GM13977 (cell line): ENCODE data around the gene WDR43.

Source experiments
- DNase-seq: peaks from one replicate; pipeline ENCODE4 v3.0.0; 2012; ENCODE audit warnings: low spot score
- in situ Hi-C: fragments of 300-500 bp; cut with MboI; formaldehyde crosslinking; loops from one replicate; pipeline ENCODE4 v1.12.0; 2022; ENCODE audit warnings: low sequenced_read_pairs, low pct_unique_long_range_greater_than_20kb, mixed read lengths, inconsistent platforms; ENCODE audit not compliant: unreplicated experiment
- TF ChIP-seq, protein P1 (sequence below): IDR thresholded peaks from 2 replicates; pipeline ENCODE4 v1.5.1; 2012; ENCODE audit warnings: mild to moderate bottlenecking, control low read depth; ENCODE audit not compliant: insufficient read depth; ENCODE audit errors: extremely low read depth, missing control alignments

WDR43 gene

DNA sequence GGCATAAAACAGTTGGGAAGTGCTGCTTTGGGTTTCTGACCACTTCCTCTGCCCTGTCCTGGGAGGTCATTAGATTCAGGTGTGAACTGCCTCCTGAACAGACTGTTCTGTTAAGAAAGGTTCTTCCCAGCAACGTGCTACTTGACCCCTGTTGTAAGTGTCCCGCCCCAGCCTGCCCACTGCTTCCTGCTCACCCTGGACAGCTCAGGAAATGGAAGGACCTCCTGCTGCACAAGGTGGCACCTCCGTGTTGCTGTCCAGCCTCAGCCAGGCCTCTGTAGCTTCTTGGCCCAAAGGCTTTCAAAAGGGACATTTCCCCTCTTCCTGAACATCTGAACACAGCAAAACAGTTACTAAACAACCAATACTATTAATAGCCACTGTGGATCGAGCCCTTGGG lies 92.0 kb downstream of the WDR43 start:
- TF ChIP-seq, protein P1, sequence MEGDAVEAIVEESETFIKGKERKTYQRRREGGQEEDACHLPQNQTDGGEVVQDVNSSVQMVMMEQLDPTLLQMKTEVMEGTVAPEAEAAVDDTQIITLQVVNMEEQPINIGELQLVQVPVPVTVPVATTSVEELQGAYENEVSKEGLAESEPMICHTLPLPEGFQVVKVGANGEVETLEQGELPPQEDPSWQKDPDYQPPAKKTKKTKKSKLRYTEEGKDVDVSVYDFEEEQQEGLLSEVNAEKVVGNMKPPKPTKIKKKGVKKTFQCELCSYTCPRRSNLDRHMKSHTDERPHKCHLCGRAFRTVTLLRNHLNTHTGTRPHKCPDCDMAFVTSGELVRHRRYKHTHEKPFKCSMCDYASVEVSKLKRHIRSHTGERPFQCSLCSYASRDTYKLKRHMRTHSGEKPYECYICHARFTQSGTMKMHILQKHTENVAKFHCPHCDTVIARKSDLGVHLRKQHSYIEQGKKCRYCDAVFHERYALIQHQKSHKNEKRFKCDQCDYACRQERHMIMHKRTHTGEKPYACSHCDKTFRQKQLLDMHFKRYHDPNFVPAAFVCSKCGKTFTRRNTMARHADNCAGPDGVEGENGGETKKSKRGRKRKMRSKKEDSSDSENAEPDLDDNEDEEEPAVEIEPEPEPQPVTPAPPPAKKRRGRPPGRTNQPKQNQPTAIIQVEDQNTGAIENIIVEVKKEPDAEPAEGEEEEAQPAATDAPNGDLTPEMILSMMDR: no peak
- DNase-seq: no peak
- in situ Hi-C loops: no loop called here

DNA sequence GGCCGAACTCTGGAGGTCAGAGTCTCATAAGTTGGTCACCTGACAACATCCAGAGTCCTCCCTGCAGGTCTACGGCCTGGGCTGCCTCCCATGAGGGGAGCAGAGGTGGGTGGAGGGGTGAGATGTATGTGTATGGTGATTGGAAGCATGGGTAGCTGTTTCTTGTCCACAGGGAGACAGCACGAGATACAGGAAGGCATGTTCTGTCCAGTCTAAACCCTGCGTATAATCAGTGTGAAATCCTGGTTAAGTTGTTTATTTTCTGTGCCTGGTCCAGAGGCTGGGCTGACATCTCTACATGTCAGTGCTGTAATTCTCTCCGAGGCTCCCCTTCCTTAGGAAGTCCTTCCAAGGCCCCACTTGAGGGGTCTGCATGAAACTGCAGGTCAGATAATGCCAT lies 95.5 kb downstream of the WDR43 start:
- TF ChIP-seq, protein P1: no peak
- DNase-seq: no peak
- in situ Hi-C loops: no loop called here

DNA sequence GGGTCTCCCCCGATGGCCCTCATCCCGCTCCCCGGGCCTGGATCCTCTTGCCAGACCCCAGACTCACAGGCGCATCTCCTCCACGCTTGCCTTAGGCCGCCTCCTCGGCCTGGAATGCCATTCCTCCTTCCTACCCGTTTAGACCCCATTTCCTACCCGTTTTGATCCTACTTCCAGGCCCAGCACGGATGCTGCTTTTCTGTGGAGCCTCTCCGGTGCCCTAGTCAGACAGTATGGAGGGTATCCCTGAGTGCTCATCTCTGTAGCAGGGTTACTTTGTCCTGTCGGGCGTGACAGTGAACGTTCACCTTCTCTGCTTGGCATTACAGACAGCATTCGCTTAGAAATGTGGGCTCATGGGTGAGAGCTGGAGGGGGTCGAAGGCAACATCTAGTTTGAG lies 96.0 kb downstream of the WDR43 start:
- in situ Hi-C loops: no loop called here
- DNase-seq: no peak
- TF ChIP-seq, protein P1: no peak

DNA sequence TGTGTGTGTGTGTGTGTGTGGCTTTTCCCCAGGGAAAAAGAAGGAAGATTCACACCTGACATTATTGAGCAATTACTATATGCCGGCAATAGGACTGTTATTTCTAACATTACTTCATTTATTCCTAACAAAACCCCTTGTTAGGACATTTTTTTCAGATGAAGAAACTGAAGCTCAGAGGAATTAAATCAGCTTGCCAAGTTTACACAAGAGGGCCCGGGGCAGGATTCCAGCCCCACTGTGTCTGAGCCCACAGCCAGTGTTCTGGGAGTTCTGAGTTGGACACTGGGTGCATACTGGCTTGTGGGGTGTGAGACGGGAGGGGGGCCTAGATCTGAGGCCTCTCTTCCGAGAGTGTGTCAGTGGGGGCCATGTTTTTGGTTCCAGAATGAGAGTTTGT lies 96.6 kb downstream of the WDR43 start:
- in situ Hi-C loops: no loop called here
- TF ChIP-seq, protein P1: no peak
- DNase-seq: no peak

DNA sequence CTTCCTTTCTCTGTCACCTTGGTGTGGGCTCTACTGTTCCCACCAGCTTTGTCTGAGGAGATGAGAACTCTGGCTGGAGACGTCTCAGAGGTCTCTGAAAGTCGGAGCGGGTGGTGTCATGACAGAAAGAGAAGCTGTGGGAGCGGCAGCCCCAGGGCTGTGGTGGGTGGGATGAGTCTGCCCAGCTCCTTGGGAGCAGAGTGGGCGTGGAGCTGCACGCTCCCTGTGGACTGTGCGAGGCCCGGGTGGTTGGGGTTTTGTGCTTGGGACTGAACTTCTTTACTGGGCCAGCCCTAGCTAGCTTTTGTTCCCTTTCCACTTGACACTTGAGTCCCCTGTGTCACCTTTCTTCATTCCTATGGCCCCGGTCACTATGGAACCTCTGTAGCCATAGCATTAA lies 97.0 kb downstream of the WDR43 start:
- in situ Hi-C loops: no loop called here
- no peak for DNase-seq
- TF ChIP-seq, protein P1: no peak

DNA sequence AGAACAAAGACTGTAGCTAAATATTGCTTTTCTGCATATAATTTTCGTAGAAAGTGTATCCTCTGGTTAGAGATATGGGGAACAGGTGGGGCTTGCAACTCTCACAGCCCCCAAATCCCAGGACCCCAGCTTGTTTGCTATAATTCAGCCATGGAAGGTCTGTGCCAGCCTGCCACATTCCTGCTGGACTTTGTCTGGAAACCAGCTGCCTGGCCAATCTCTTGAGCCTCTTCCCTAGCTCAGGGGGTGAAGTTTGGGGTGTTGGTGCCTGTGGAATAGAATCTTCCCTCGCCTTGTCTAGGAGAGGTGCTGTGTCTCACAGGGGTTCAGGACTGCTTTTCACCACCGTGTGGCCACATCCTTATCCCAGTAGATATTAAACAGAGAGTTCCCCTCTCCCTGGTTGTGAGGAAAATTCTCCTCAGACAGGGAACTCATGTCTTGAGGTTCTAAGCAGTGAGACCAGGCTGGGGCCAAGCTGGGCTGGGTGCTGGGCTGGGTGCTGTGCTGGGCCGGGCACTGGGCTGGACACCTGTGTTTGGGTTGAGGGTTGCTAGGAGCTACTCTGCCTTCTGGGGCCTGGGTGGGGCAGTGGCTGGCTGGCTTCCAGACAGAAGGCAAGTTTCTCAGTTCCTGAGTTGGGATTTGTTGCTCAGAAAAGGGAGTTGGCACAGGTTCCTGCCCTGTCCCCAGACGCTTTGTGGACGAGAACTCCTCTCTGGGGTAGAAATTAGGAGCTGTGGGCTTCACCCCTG lies 98.9 kb downstream of the WDR43 start:
- TF ChIP-seq, protein P1: no peak
- in situ Hi-C loops: no loop called here
- DNase-seq: no peak
